GM10266 (cell line): ENCODE results near the gene PEX11G.

Experiments
- DNase-seq: peaks from one replicate; pipeline ENCODE4 v3.0.0; 2012; ENCODE audit errors: extremely low spot score
- TF ChIP-seq, protein P1 (sequence below): IDR thresholded peaks from 2 replicates; pipeline ENCODE4 v1.5.1; 2012; ENCODE audit warnings: mild to moderate bottlenecking, low read depth; ENCODE audit not compliant: control insufficient read depth, insufficient read depth; ENCODE audit errors: missing control alignments

Gene PEX11G

DNA sequence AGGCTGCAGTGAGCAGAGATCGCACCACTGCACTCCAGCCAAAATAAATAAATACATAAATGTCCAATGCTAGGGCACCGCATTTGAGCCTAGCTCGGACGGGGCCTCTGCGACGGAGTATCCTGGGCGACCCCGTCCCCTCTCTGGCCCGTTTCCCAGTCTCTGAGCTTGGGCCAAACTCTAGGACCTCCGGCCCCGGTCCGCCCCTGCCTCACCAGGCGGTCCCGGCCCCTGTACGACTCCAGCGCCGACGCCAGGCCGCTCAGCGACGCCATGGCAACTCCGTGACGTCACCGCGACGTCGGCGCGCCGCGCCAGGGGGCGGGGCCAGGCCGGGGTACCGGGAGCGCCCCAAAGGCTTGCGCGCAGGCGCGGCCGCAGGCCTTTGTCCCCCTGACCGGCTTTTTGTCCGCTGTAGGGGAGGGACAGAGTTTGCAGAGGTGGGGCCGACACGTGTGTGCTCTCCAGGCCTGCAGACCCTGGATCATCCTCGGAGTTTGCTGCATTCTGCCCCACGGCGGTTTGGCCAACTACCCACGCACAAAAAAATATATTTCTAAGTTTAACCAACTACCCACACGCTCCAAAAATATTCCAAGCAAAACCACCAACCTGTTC, at the start of gene PEX11G:
Gene PEX11G (minus strand): TSS at position 300 of the 618 bp plus-strand sequence. CDS start 25 bp downstream, at position 275.
- TF ChIP-seq, protein P1, sequence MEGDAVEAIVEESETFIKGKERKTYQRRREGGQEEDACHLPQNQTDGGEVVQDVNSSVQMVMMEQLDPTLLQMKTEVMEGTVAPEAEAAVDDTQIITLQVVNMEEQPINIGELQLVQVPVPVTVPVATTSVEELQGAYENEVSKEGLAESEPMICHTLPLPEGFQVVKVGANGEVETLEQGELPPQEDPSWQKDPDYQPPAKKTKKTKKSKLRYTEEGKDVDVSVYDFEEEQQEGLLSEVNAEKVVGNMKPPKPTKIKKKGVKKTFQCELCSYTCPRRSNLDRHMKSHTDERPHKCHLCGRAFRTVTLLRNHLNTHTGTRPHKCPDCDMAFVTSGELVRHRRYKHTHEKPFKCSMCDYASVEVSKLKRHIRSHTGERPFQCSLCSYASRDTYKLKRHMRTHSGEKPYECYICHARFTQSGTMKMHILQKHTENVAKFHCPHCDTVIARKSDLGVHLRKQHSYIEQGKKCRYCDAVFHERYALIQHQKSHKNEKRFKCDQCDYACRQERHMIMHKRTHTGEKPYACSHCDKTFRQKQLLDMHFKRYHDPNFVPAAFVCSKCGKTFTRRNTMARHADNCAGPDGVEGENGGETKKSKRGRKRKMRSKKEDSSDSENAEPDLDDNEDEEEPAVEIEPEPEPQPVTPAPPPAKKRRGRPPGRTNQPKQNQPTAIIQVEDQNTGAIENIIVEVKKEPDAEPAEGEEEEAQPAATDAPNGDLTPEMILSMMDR: no peak
- peak; percentile 99 for DNase-seq

DNA sequence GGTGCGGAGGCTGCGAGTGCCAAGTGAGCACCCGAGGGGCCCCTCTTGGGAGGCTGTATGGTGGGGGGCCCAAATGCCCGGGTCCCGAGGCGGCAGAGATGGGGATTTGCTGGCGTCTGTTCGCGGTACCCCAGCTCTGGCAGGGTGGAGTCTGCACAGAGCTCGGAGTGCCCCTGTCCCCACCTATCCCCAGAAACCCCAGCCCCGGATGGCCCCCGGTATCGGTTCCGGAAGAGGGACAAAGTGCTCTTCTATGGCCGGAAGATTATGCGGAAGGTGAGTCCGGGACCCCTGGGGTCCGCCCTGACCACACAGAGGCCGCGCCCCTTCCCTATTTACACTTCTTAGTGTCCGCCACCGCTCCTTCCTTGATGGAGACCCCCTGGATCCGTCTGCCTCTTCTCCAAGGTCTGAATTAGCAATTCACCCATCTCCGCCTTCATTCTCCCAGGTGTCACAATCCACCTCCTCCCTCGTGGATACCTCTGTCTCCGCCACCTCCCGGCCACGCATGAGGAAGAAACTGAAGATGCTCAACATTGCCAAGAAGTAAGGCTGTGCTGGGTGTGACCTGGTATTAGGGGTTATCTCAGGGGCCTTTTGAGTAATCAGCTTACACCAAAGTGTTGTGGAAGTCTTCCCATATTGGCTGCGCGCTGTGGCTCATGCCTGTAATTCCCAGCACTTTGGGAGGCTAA, 47.3 kb upstream of the PEX11G start:
- peak; percentile 68 for DNase-seq
- TF ChIP-seq, protein P1: no peak

- peak; percentile 96 for DNase-seq
- TF ChIP-seq, protein P1: no peak
Measured at GRCh38 chr19:7535047-7535997, 46.5 kb upstream of the PEX11G start, which contains the start of gene PNPLA6. Gene PNPLA6, plus strand, starts transcription at chr19:7535717. Its CDS starts 72 bp downstream, at chr19:7535789.

- TF ChIP-seq, protein P1: peak; percentile 21
- DNase-seq: peak; percentile 75
Measured at GRCh38 chr19:7534531-7535046, 45.8 kb upstream of the PEX11G start.

DNA sequence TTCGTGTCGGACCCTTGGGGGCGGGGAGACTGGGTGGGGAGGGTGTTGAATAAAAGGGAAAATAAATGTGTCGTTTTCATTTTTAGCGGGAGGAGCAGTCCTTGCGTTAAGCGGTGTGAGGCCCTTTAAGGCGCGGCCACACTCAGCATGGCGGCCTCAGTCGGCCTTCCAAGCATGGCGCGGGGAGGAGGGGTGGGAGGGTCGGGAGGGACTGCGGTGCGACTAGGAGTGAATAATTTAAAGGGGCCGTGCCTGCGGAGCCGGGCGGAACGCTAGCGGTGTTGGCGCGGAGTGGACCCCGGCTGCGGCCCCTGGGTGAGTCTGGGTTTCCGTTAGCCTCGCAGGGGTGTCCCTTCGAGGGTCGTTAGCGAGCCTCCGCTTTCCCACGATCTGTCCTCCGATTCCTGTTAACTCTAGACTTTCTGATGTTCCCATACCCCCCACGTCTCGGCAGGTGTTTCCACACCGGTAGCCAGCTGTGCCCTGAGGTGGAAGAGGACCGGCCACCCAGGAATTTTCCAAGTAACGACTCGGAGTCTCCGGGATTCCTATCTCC, 45.2 kb upstream of the PEX11G start:
- DNase-seq: peak; percentile 94
- TF ChIP-seq, protein P1: no peak

DNA sequence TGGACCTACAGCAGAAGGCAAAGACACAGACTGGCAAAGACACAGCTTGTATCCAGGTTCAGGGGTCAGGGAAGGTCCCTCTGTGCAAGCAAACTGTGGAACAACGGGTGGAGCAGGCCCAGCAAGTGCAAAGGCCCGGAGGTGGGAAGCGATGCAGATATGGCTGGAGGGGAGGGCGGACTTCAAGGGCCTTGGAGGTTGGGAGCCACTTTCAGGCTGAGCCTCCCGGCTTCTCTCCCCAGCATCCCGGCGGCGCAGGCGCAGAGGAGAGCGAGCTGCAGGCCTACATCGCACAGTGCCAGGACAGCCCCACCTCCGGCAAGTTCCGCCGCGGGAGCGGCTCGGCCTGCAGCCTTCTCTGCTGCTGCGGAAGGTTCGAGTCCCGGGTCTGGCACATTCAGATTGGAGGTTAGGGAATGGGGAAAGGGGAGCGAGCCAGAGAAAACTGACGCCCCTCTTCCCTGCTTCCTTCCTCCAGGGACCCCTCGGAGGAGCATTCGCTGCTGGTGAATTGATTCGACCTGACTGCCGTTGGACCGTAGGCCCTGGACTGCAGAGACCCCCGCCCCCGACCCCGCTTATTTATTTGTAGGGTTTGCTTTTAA, 44.5 kb upstream of the PEX11G start:
- DNase-seq: no peak
- TF ChIP-seq, protein P1: no peak
